Measurements from ENCODE around the gene BLOC1S6. TPM values are rescaled to one million over a fixed set of nuclear protein-coding genes. Genes with fewer than 3 reads are reported as not detected.

The BLOC1S6 gene
- total RNA-seq, 1 donor from 2014 or later = 54.4 TPM

DNA sequence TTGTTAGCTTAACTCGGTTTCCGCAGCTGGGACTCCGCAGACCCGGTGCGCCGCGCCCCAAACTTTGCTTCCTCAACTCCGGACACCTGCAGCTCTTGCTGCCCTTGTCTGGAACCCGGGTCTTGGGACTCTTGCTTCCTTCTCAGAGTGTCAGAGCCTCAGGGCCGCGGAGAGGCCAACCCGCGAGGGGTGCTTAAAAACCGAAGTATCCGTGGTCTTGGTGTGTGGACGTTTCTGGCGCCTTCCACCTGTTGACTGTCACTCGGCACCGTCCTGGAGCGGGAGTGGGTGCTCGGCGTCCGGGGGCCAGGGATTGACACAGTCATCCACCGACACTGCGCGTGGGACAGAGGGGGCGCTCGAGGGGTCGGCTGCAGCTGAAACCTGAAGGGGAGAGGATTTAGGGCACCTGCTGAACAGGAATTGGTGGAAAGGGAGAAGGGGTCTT is 48.0 kb downstream of the BLOC1S6 start:
- H3K4me1 Mint-ChIP-seq = peaks cover 6% of the 10 kb centered on the region
- peaks cover 69% of the 10 kb centered on the region for H3K27me3 Mint-ChIP-seq (ENCODE audit: low read depth)
- no peaks in the 10 kb centered on the region for H3K9me3 Mint-ChIP-seq
- TF ChIP-seq, protein P1, sequence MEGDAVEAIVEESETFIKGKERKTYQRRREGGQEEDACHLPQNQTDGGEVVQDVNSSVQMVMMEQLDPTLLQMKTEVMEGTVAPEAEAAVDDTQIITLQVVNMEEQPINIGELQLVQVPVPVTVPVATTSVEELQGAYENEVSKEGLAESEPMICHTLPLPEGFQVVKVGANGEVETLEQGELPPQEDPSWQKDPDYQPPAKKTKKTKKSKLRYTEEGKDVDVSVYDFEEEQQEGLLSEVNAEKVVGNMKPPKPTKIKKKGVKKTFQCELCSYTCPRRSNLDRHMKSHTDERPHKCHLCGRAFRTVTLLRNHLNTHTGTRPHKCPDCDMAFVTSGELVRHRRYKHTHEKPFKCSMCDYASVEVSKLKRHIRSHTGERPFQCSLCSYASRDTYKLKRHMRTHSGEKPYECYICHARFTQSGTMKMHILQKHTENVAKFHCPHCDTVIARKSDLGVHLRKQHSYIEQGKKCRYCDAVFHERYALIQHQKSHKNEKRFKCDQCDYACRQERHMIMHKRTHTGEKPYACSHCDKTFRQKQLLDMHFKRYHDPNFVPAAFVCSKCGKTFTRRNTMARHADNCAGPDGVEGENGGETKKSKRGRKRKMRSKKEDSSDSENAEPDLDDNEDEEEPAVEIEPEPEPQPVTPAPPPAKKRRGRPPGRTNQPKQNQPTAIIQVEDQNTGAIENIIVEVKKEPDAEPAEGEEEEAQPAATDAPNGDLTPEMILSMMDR (conservative IDR thresholded peaks at IDR 0.05) = peak; percentile 56
- H3K4me3 Mint-ChIP-seq = peak overlapping the region; percentile 82
- H3K36me3 Mint-ChIP-seq (ENCODE audit: low read depth) = no peaks in the 10 kb centered on the region
- peak; percentile 50 for DNase-seq (ENCODE audit: low read depth, low spot score)
- no peak overlapping the region for H3K27ac Mint-ChIP-seq (ENCODE audit: unreplicated experiment)

DNA sequence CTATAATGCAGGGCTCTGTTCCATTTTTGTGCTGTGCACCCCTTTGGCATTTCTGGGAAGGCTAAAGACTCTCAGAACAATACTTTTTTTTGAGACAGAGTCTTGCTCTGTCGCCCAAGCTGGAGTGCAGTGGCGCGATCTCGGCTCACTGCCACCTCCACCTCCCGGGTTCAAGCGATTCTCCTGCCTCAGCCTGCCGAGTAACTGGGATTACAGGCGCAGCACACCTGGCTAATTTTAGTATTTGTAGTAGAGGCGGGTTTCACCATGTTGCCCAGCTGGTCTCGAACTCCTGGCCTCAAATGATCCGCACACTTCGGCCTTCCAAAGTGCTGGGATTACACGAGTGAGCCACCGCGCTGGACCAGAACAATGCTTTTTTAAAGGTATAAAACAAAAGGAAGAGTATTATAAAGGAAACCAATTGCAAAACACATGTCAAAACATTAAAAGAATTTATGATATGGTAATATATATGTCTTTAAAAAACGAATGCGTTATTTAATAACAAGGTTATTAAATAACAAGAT is 48.6 kb downstream of the BLOC1S6 start:
- Mint-ChIP-seq H3K4me1 (peaks cover 6% of the 10 kb centered on the region), H3K36me3 (ENCODE audit: low read depth) (no peaks in the 10 kb centered on the region), H3K27ac (ENCODE audit: unreplicated experiment) (no peak overlapping the region), H3K9me3 (no peaks in the 10 kb centered on the region), H3K4me3 (peak overlapping the region; percentile 82), H3K27me3 (ENCODE audit: low read depth) (peaks cover 68% of the 10 kb centered on the region)
- TF ChIP-seq, protein P1 (conservative IDR thresholded peaks at IDR 0.05) = no peak
- DNase-seq (ENCODE audit: low read depth, low spot score) = no peak

DNA sequence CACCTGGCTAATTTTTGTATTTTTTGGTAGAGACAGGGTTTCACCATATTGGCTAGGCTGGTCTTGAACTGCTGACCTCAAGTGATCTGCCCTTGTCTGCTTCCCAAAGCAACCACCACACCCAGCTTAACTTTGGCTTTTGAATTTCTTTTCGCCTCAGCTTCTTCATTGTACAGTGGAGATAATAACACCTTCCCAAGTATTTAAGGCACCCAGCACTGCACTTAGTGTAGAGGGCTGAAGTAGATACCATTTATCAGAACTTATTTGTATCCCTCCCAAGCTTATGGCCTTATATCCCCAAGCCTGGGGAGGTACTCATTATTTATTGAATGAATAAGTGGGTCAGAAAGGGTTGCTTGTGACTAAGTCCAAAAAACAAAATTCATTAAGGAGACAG is 50.0 kb downstream of the BLOC1S6 start:
- Mint-ChIP-seq H3K9me3 (no peaks in the 10 kb centered on the region), H3K4me1 (peaks cover 6% of the 10 kb centered on the region), H3K27me3 (ENCODE audit: low read depth) (peaks cover 70% of the 10 kb centered on the region), H3K4me3 (no peak overlapping the region), H3K27ac (ENCODE audit: unreplicated experiment) (no peak overlapping the region), H3K36me3 (ENCODE audit: low read depth) (no peaks in the 10 kb centered on the region)
- DNase-seq (ENCODE audit: low read depth, low spot score) = no peak
- TF ChIP-seq, protein P1 (conservative IDR thresholded peaks at IDR 0.05) = no peak

DNA sequence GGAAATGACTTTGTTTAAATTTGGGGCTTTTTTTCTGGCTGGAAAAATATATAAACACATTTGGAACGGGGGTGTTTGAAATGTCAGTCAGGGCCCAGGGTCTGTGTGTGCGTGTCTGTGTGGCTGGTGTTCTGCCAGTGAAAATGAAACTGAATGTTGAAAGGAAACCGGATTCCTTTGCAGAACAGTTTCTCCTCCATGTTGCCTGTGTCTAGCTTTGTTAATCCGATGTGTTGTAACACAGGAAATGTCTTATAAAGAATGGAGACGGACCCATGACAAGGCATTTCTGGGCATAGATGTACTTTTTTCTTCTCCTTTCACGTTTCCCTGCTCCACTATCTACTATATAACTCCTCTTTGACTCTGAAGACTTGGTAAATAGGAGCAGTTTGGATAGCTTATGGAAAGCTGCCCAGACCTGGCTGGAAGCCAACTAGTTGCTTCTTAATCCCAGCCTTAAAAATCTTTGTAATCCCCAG is 50.4 kb downstream of the BLOC1S6 start:
- H3K9me3 Mint-ChIP-seq = no peaks in the 10 kb centered on the region
- H3K4me3 Mint-ChIP-seq = peak overlapping the region; percentile 55
- H3K36me3 Mint-ChIP-seq (ENCODE audit: low read depth) = no peaks in the 10 kb centered on the region
- peaks cover 69% of the 10 kb centered on the region for H3K27me3 Mint-ChIP-seq (ENCODE audit: low read depth)
- H3K27ac Mint-ChIP-seq (ENCODE audit: unreplicated experiment) = no peak overlapping the region
- DNase-seq (ENCODE audit: low read depth, low spot score) = no peak
- peaks cover 6% of the 10 kb centered on the region for H3K4me1 Mint-ChIP-seq
- TF ChIP-seq, protein P1 (conservative IDR thresholded peaks at IDR 0.05) = no peak

DNA sequence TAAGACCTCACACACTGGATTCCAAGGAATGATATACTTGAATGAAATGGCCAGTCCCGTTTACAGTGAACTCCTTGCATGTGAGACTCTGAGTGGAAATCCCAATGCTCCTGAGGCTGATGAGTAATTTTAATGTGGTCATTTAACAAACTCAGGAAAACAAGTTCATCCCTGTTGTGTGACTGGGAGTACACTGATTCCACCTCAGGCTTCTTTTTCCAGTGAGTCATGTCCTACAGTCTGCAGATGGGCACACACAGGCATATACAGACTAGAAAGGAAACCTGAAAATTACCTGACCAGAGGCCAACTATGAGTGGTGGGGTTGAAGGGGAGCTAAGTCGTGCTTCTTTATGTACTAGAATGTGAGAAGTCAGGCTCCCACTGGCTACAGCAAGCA is 53.4 kb downstream of the BLOC1S6 start:
- Mint-ChIP-seq H3K4me1 (peaks cover 1% of the 10 kb centered on the region), H3K36me3 (ENCODE audit: low read depth) (no peaks in the 10 kb centered on the region), H3K27me3 (ENCODE audit: low read depth) (peaks cover 53% of the 10 kb centered on the region), H3K9me3 (no peaks in the 10 kb centered on the region), H3K27ac (ENCODE audit: unreplicated experiment) (no peak overlapping the region), H3K4me3 (no peak overlapping the region)
- DNase-seq (ENCODE audit: low read depth, low spot score) = no peak
- TF ChIP-seq, protein P1 (conservative IDR thresholded peaks at IDR 0.05) = no peak

All from neural crest cell (in vitro differentiated cells).